Tibial nerve (tissue), 4 donors: ENCODE results near the gene ZCCHC17. TPM values are rescaled to one million over a fixed set of nuclear protein-coding genes. Genes with fewer than 3 reads are reported as not detected.

Source experiments
- DNase-seq, 2 donors: peaks; one replicate each; pipeline ENCODE4 v3.0.0-alpha.2; 2019; ENCODE audit warnings: low spot score in 2 of 2
- H3K27ac ChIP-seq, 4 donors: fragments of 200-600 bp; sonication (generic) in 3 of 4; one replicate each; pipeline ENCODE4 v1.5.1; 2017 to 2019; ENCODE audit warnings: mild to moderate bottlenecking in 1 of 4
- H3K27me3 ChIP-seq, 2 donors: fragments of 200-600 bp; sonication (generic) in 1 of 2; one replicate each; pipeline versions ENCODE4 v1.5.1 to v1.6.0; 2017 to 2019
- H3K36me3 ChIP-seq, 3 donors: fragments of 200-600 bp; sonication (generic); one replicate each; pipeline ENCODE4 v1.5.1; 2018 to 2019
- H3K4me1 ChIP-seq, 4 donors: fragments of 200-600 bp; sonication (generic) in 3 of 4; one replicate each; pipeline ENCODE4 v1.5.1; 2017 to 2019
- H3K4me3 ChIP-seq, 4 donors: fragments of 200-600 bp; sonication (generic) in 3 of 4; one replicate each; pipeline ENCODE4 v1.5.1; 2017 to 2019; ENCODE audit warnings: mild to moderate bottlenecking in 1 of 4, moderate library complexity in 1 of 4
- H3K9me3 ChIP-seq, 4 donors: fragments of 200-600 bp; sonication (generic) in 3 of 4; one replicate each; pipeline ENCODE4 v1.5.1; 2017 to 2019
- EP300 ChIP-seq, 2 donors: sonication (generic); formaldehyde crosslinking; IDR thresholded peaks; one replicate each; pipeline ENCODE4 v1.6.1; 2017; ENCODE audit warnings: antibody characterized with exemption in 2 of 2, mild to moderate bottlenecking in 1 of 2
- POLR2A ChIP-seq, 2 donors: fragments of 450-650 bp; IDR thresholded peaks; one replicate each; pipeline ENCODE4 v1.6.1; 2017; ENCODE audit warnings: antibody characterized with exemption in 2 of 2, mild to moderate bottlenecking in 2 of 2, moderate library complexity in 2 of 2
- WGBS, 2 donors: methylation state at CpG; one replicate each; pipeline ENCODE4 v1.1.5; 2018; 5-methylcytosine and 5-hydroxymethylcytosine counted together
- total RNA-seq, 4 donors: library from RNA; depleted of rRNA; stranded (reverse); fragments of >200 nt; gene quantifications; one replicate each; pipeline ENCODE4 v1.1.0, GENCODE V29; 2016
- TF ChIP-seq, protein P1 (sequence below), 5 experiments: fragments of 200-600 bp in 3 of 5; fragments of 450-650 bp in 2 of 5; sonication (generic) in 3 of 5; IDR thresholded peaks; one replicate each; pipeline ENCODE4 v1.5.1; 2016 to 2019; ENCODE audit warnings: antibody characterized with exemption in 5 of 5, mild to moderate bottlenecking in 3 of 5, moderate library complexity in 2 of 5

Gene ZCCHC17
- total RNA-seq, 4 donors from 2014 or later: 14.9 to 30.4 (median 26.5) TPM

- no peak for DNase-seq
- Histone ChIP-seq H3K9me3 (no peaks in the 10 kb centered on the region), H3K27ac (no peak overlapping the region), H3K36me3 (peaks cover 4 to 42% (median 4%) of the 10 kb centered on the region in 3 donors), H3K4me1 (peaks cover 0 to 38% (median 22%) of the 10 kb centered on the region in 4 donors), H3K27me3 (no peaks in the 10 kb centered on the region), H3K4me3 (no peak overlapping the region)
- TF ChIP-seq POLR2A (IDR thresholded peaks at IDR 0.05) (no peak), EP300 (IDR thresholded peaks at IDR 0.05) (no peak)
- TF ChIP-seq, protein P1, sequence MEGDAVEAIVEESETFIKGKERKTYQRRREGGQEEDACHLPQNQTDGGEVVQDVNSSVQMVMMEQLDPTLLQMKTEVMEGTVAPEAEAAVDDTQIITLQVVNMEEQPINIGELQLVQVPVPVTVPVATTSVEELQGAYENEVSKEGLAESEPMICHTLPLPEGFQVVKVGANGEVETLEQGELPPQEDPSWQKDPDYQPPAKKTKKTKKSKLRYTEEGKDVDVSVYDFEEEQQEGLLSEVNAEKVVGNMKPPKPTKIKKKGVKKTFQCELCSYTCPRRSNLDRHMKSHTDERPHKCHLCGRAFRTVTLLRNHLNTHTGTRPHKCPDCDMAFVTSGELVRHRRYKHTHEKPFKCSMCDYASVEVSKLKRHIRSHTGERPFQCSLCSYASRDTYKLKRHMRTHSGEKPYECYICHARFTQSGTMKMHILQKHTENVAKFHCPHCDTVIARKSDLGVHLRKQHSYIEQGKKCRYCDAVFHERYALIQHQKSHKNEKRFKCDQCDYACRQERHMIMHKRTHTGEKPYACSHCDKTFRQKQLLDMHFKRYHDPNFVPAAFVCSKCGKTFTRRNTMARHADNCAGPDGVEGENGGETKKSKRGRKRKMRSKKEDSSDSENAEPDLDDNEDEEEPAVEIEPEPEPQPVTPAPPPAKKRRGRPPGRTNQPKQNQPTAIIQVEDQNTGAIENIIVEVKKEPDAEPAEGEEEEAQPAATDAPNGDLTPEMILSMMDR (IDR thresholded peaks at IDR 0.05): no peak
- WGBS, 2 donors: 73 to 83% methylated on average over 2 to 3 of the region's 3 CpGs
Observed at GRCh38 chr1:31368611-31369107, 71.8 kb downstream of the ZCCHC17 start.

DNA sequence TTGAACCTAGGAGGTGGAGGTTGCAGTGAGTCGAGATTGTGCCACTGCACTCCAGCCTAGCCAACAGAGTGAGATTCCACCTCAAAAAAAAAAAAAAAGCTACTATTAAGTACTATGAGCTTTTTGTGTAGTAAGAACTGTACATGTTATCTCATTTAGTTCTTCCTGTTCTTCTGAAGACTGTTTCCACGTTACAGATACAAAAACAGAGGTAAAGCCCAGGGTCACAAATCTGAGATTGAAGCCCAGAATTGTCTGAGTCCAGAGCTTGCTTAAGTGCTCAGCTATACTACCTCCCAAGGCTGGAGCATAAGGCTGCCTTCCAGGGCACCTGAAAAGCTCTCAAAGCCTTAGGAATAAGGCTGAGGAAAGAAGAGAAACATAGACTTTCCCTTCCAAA lies 73.2 kb downstream of the ZCCHC17 start:
- DNase-seq: no peak
- peaks cover 0 to 28% (median 0%) of the 10 kb centered on the region in 3 donors for H3K36me3 ChIP-seq
- WGBS, 2 donors: 75 to 77% methylated on average over 2 of the region's 2 CpGs
- no peak overlapping the region for H3K4me3 ChIP-seq
- H3K4me1 ChIP-seq: peaks cover 0 to 48% (median 22%) of the 10 kb centered on the region in 4 donors
- no peaks in the 10 kb centered on the region for H3K27me3 ChIP-seq
- TF ChIP-seq POLR2A (IDR thresholded peaks at IDR 0.05) (no peak), EP300 (IDR thresholded peaks at IDR 0.05) (no peak)
- TF ChIP-seq, protein P1 (IDR thresholded peaks at IDR 0.05): no peak
- H3K9me3 ChIP-seq: no peaks in the 10 kb centered on the region
- no peak overlapping the region for H3K27ac ChIP-seq

DNA sequence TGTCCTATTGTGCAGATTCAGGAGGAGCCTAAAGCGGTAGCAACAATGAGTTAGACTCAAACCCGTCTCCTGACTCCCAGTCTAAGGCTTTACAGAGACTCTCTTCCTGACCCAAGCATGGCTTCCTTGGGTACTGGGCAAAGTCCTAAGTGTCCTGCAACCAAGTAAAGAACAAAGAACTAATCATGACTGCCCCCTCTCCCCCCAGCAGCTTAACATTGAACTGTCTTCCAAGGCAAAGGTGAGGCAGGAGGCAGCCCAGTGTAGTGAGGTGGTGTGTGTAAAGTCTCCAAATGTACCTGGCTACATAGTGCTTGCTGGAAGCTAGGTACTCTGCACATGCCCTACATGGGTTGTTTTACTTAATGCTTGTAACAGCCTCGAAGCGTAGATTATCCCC lies 73.7 kb downstream of the ZCCHC17 start:
- TF ChIP-seq POLR2A (IDR thresholded peaks at IDR 0.05) (no peak), EP300 (IDR thresholded peaks at IDR 0.05) (no peak)
- TF ChIP-seq, protein P1 (IDR thresholded peaks at IDR 0.05): no peak
- Histone ChIP-seq H3K4me1 (peaks cover 0 to 48% (median 22%) of the 10 kb centered on the region in 4 donors), H3K9me3 (no peaks in the 10 kb centered on the region), H3K36me3 (peaks cover 0 to 23% (median 0%) of the 10 kb centered on the region in 3 donors), H3K4me3 (no peak overlapping the region), H3K27me3 (no peaks in the 10 kb centered on the region), H3K27ac (peak overlapping the region in 1 of 4 donors; percentile 83)
- WGBS, 2 donors: 81% methylated on average over 4 of the region's 4 CpGs
- no peak for DNase-seq

- no peak for DNase-seq
- no peak overlapping the region for H3K4me3 ChIP-seq
Observed at GRCh38 chr1:31371121-31371959, 74.5 kb downstream of the ZCCHC17 start.

More at GRCh38 chr1:31371121-31371959, 74.5 kb downstream of the ZCCHC17 start:
- Histone ChIP-seq H3K9me3 (no peaks in the 10 kb centered on the region), H3K27ac (peak overlapping the region in 3 of 4 donors; percentile 1 to 83 (median 75)), H3K4me1 (peaks cover 0 to 48% (median 22%) of the 10 kb centered on the region in 4 donors), H3K27me3 (no peaks in the 10 kb centered on the region), H3K36me3 (peaks cover 0 to 15% (median 0%) of the 10 kb centered on the region in 3 donors)
- 22 to 34% methylated on average over 10 of the region's 10 CpGs for WGBS, 2 donors
- TF ChIP-seq, protein P1 (IDR thresholded peaks at IDR 0.05): no peak
- TF ChIP-seq POLR2A (IDR thresholded peaks at IDR 0.05) (no peak), EP300 (IDR thresholded peaks at IDR 0.05) (no peak)
